ENCODE data around the gene SH3GLB2. TPM values are rescaled to one million over a fixed set of nuclear protein-coding genes. Genes with fewer than 3 reads are reported as not detected.

SH3GLB2 gene
- polyA plus RNA-seq = 10 to 100 TPM; 44.2 to 78.3 (median 55.2) TPM

GRCh38 chr9:129028192-129028966, at the start of gene SH3GLB2:
SH3GLB2 (minus strand) TSS chr9:129028331; CDS start chr9:129028154, 177 bp downstream.
- H3K27ac ChIP-seq (ENCODE audit: low read depth, low read length) = no peak within 1 kb of the TSS
- 2 to 3% (median 3%) methylated on average over 17 to 60 of the region's 60 CpGs for WGBS, 3 donors

DNA sequence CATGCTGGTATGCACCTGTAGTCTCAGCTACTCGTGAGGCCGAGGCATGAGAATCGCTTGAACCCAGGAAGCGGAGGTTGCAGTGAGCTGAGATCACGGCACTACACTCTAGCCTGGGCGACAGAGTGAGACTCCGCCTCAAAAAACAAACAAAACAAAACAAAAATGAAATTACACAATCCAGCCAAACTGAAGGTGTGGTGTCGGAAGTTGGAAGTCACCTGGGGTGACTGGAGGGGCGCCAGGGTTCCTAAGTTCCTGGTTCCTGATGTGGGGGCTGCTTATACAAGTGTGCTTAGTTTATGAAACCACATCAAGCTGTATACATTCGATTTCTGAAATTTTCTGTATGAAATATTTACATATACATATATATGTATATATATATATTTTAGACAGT, 49.1 kb upstream of the SH3GLB2 start:
- WGBS, 3 donors = 79 to 86% (median 84%) methylated on average over 10 of the region's 10 CpGs
- H3K27ac ChIP-seq (ENCODE audit: low read depth, low read length) = no peak overlapping the region

GRCh38 chr9:129076640-129077037, 48.5 kb upstream of the SH3GLB2 start:
- no peak overlapping the region for H3K27ac ChIP-seq (ENCODE audit: low read depth, low read length)
- WGBS, 3 donors = 90 to 95% (median 93%) methylated on average over 11 of the region's 11 CpGs

DNA sequence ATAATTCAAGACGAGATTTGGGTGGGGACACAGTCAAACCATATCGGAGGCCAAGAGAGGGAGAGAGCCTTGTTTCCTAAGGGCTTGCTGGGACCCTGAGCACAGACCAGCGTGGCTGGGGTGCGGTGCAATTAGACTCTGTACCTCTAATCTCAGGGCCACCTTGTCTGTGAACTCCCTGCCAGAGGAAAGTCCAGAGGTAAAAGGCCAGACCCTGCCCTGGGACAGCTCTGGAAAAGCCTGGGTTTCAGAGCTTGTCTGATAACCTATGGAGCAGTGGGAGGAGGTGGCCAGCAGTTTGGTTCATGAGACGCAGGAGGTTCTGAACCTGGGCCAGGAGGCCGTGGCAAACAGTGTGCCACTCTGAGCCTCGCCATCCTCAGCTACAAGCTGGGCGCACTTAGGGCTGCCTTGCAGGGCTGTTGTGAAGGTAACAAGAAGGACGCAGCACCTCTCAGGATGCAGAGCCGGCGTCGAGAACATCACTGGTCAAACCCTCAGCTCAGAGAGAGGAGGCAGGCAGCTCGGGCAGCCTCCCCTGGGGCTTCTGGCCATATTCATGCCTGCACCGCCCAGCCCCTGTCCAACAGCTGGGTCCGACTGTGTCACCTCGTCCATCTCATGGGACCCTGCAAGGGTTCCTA, 48.0 kb upstream of the SH3GLB2 start:
- no peak overlapping the region for H3K27ac ChIP-seq (ENCODE audit: low read depth, low read length)
- 78 to 89% (median 84%) methylated on average over 16 of the region's 16 CpGs for WGBS, 3 donors

GRCh38 chr9:129074106-129074505, 46.0 kb upstream of the SH3GLB2 start:
- no peak overlapping the region for H3K27ac ChIP-seq (ENCODE audit: low read depth, low read length)
- 84 to 87% (median 86%) methylated on average over 3 of the region's 3 CpGs for WGBS, 3 donors

DNA sequence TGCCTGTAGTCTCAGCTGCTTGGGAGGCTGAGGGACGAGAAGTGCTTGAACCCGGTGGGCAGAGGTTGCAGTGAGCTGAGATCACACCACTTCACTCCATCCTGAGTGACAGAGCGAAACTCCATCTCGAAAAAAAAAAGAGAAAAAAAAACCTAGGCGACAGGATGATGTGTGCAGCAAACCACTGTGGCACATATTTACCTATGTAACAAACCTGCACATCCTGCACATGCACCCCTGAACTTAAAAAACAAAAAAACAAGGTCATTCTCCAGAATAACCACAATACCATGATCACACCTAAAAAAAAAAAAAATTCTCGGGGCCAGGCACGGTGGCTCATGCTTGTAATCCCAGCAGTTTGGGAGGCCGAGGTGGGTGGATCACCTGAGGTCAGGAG, 45.3 kb upstream of the SH3GLB2 start:
- WGBS, 3 donors = 82 to 89% (median 89%) methylated on average over 8 of the region's 8 CpGs
- H3K27ac ChIP-seq (ENCODE audit: low read depth, low read length) = no peak overlapping the region

- WGBS, 3 donors = 61 to 74% (median 66%) methylated on average over 9 of the region's 9 CpGs
- H3K27ac ChIP-seq (ENCODE audit: low read depth, low read length) = no peak overlapping the region
Observed at GRCh38 chr9:129072171-129072570, 44.0 kb upstream of the SH3GLB2 start.

DNA sequence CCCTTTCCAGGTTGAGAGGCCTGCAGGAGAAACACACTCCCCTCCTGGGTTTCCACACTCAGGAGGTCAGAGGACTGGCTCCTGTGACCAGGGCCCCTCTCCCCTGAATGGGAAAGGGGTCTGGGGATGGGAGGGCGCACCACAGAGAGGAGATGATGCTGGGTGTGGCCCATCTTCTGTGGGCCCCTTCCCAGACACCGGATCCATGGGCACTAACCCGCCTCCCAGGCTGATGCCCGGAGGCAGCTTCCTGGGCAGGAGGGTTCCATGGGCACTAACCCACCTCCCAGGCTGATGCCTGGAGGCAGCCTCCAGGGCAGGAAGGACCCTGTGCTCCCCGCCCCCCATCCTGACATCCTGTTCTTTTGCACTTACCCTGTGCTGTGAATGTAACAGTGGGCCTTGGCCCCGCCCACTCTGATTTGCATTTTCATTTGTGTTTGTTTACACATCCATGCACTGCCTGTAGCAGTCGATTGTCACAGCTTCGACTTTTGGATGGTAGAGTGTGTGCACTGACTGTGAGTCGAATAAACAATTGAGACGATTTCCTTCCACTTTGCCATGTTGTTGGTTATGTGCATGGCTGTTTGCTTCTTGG, 43.5 kb upstream of the SH3GLB2 start:
- 64 to 70% (median 66%) methylated on average over 10 of the region's 10 CpGs for WGBS, 3 donors
- H3K27ac ChIP-seq (ENCODE audit: low read depth, low read length) = no peak overlapping the region

- no peak overlapping the region for H3K27ac ChIP-seq (ENCODE audit: low read depth, low read length)
Observed at GRCh38 chr9:129070696-129071525, 42.8 kb upstream of the SH3GLB2 start.

GRCh38 chr9:129069862-129070641, 41.9 kb upstream of the SH3GLB2 start:
- 75 to 84% (median 78%) methylated on average over 26 of the region's 26 CpGs for WGBS, 3 donors
- no peak overlapping the region for H3K27ac ChIP-seq (ENCODE audit: low read depth, low read length)

More at GRCh38 chr9:129070696-129071525, 42.8 kb upstream of the SH3GLB2 start:
- WGBS, 3 donors = 77 to 80% (median 79%) methylated on average over 19 to 21 of the region's 21 CpGs

DNA sequence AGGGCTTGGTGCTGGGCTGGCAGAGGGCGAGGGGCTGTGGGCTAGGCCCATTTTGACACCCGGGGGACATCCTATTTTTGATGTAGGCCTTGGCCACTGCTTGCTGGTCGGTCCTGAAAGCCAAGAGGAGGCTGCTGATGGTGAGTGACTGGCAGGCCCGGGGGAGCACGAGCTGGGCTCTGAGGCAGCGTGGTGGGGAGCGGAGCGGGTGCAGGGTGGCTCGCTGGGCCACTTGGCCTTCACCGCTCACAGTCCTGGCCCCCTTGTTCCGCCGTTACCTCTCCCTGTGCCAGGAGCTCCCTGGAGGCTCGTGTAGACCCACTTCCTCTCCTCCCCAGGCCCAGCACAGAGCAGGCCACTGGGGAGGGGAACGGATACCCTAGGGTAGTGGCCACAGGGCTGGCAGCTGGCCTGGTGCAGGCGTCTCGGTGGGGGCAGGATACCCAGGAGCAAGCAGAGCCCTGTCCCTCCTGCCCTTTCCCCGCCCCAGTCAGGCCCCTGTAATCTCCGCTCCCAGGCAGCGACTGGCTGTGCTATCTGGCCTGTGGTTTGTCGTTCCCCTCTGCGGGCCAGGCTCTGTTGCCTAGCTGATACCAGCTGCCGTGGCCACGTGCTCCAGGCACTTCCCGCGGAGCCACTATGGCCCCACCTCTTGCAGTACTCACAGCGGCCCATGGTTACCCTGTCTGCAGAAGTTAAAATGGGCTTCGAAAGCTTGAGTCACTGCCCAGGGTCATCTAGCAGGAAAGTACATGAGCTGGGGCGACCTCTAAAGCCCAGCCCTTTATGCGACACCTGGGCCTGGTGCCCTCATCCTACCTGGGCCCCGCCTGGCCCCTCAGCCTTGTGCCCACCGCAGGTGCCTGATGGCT, 41.1 kb upstream of the SH3GLB2 start:
- no peak overlapping the region for H3K27ac ChIP-seq (ENCODE audit: low read depth, low read length)
- WGBS, 3 donors = 53 to 73% (median 66%) methylated on average over 28 to 31 of the region's 31 CpGs

- H3K27ac ChIP-seq (ENCODE audit: low read depth, low read length) = no peak overlapping the region
- 90 to 93% (median 91%) methylated on average over 19 of the region's 19 CpGs for WGBS, 3 donors
Observed at GRCh38 chr9:129068110-129068509, 40.0 kb upstream of the SH3GLB2 start.

DNA sequence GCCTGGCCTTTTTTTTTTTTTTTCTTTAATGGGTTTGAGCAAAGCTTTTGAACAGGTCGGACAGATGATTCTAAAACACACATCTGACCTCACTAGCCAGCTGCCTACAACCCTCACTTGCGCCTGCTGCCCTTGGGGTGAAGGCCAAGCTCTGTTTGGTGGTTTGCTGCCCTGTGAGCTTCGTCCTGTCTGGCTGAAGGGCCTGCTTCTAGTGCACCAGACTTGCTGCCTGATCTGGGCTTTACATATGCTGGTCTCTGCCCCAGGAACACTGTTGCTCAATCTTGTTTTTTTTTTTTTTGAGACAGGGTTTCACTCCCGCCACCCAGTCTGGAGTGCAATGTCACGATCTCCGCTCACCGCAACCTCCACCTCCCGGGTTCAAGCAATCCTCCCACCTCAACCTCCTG, 36.4 kb upstream of the SH3GLB2 start:
- 76 to 96% (median 78%) methylated on average over 8 of the region's 8 CpGs for WGBS, 3 donors

DNA sequence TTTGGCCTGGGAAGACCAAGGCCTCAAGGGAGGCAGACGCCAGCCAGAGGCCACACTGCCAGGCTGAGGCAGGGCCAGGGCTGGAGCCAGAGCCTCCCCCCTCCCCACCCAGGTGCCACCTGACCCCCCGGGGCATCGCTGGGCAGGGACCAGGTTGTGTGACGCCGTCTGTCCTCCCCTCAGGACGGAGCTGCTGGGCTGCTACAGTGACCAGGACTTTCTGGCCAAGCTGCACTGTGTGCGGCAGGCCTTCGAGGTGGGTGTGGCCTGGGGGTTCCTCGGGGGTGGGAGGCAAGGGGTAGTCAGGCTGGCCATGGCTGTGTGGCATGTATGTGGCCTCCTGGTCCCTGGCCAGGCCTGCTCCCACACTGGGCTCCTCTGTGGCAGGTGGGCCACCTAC, 34.9 kb upstream of the SH3GLB2 start:
- no peak overlapping the region for H3K27ac ChIP-seq (ENCODE audit: low read depth, low read length)
- WGBS, 3 donors = 87 to 95% (median 89%) methylated on average over 9 of the region's 9 CpGs

More for the DNA sequence above, 36.4 kb upstream of the SH3GLB2 start:
- no peak overlapping the region for H3K27ac ChIP-seq (ENCODE audit: low read depth, low read length)

- 92 to 96% (median 94%) methylated on average over 10 to 12 of the region's 12 CpGs for WGBS, 3 donors
Observed at GRCh38 chr9:129060991-129061390, 32.9 kb upstream of the SH3GLB2 start.

DNA sequence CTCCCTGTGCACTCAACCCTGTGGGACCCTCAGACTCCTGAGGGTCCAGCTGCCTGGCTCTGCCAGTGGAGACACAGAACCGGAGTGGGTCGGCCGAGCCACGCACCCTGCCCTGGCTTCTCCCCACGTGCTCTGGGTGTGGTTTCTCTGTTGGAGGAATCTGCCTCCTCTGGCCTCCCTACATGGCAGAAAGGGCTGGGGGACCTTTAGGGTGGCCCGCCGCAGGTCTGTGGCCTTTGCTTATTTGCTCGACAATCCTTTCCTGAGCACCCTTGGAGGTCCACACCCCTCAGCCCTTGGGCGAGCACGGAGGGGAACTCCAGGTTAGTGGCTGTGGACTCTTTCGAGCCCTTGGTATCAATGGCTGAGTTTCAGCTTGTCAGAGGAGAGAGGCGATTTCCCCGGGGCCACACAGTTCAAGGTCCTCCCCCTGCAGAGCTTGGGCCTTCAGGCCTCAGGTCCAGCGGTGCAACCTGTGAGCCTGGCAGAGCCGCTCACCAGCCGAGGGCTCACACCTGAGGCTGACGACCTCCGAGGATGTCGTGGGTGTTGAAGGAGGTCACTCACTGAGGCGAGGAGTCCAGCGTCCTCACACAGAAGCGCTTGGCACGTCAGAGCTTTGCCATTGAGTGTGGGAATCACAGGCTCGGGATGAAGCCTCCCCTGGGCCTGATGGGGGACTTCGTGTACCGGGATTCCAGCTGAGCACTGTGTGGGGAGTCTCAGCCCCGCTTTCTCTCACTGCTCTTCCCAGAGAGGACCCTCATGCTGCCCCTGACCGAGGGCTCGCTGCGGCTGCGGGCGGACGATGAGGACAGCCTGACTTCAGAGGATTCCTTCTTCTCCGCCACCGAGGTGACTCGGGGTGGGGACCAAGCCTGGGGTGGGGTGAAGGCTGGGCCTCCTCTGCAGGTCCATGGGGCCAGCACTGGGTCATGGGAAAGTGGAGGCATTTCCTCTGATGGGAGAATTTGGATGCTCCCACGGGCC, 32.0 kb upstream of the SH3GLB2 start:
- no peak overlapping the region for H3K27ac ChIP-seq (ENCODE audit: low read depth, low read length)
- WGBS, 3 donors = 93 to 95% (median 94%) methylated on average over 36 to 37 of the region's 37 CpGs

More at GRCh38 chr9:129060991-129061390, 32.9 kb upstream of the SH3GLB2 start:
- H3K27ac ChIP-seq (ENCODE audit: low read depth, low read length) = no peak overlapping the region
